ENCODE results near the gene EFNA4. TPM values are rescaled to one million over a fixed set of nuclear protein-coding genes. Genes with fewer than 3 reads are reported as not detected.
A peak's percentile ranks its signal among the peaks of the same experiment; 100 is the strongest.

EFNA4 gene
- total RNA-seq, 1 experiment from 2014 or later, result 7.4 TPM

DNA sequence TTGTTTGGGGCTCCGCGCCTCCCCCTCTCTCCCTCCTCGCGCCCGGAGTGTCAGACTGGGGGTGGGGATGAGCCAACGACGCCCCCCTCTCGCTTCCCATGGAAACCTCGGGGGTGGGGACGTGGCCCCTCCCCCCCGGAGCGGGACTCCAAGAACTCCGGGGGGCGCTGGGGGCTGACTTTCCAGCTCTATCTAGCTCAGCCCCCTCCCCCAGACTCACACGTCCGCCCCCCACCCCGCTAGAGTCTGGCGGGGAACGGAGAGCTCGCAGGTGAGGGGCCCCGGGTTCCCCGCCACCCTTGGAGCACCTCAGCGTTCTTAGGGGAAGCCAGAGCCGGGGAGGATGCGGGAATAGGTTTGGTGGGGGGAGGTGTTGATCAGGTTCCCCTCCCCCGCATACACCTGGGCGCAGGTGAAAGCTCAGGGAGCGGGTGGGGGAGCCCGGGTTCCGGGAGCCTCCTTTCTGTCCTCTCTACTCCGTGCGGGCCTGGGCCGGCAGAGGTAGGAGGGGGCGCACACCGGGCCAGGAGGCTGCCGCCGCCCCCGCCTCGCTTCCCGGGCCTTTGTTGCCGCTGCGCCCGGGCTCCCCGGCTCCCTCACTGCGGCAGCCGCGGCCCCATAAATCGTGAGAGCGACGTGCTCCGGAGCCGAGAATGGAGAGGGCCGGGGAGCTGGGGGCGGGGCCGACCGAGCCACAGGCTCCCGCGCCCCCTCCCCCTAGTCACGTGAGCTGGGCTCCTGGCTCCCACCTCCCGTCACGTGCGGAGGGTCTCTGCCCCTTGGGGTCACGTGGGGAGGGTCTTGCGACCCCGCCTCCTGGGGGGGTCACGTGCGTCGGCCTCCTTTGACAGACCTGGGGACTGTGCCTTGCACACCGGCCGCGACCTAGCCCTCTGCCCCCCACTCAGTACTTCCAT lies 17.0 kb downstream of the EFNA4 start:
- H3K4me3 Mint-ChIP-seq (ENCODE audit: unreplicated experiment), result peak overlapping the region; percentile 77
- no peak for TF ChIP-seq CTCF (IDR thresholded peaks at IDR 0.05; ENCODE audit: unreplicated experiment)
- H3K27ac Mint-ChIP-seq (ENCODE audit: low read depth, unreplicated experiment), result no peak overlapping the region
- no peak for DNase-seq (ENCODE audit: unreplicated experiment)
- no peaks in the 10 kb centered on the region for H3K9me3 Mint-ChIP-seq (ENCODE audit: unreplicated experiment)
- POLR2A ChIA-PET, result interaction anchor here (0.6 to 3.8 kb wide), 17 partner anchors 10 to 1132 kb away, joined by 3 to 13 read pairs (median 4); partner anchors contain the start of genes ADAM15, EFNA4, KRTCAP2 and PMF1
- H3K27me3 Mint-ChIP-seq (ENCODE audit: insufficient read depth, unreplicated experiment), result peaks cover 30% of the 10 kb centered on the region
- intact Hi-C loops (cut with micrococcal nuclease), result no loop called here
- no TSS peak for BruUV-seq (replicated peaks)
- CTCF ChIA-PET, result interaction anchor here (0.6 to 2.6 kb wide), 8 partner anchors 16 to 202 kb away, joined by 3 to 16 read pairs (median 3); no protein-coding TSS in a partner anchor
- H3K4me1 Mint-ChIP-seq (ENCODE audit: insufficient read depth, unreplicated experiment), result peaks cover 50% of the 10 kb centered on the region
- no peaks in the 10 kb centered on the region for H3K36me3 Mint-ChIP-seq (ENCODE audit: insufficient read depth, unreplicated experiment)

DNA sequence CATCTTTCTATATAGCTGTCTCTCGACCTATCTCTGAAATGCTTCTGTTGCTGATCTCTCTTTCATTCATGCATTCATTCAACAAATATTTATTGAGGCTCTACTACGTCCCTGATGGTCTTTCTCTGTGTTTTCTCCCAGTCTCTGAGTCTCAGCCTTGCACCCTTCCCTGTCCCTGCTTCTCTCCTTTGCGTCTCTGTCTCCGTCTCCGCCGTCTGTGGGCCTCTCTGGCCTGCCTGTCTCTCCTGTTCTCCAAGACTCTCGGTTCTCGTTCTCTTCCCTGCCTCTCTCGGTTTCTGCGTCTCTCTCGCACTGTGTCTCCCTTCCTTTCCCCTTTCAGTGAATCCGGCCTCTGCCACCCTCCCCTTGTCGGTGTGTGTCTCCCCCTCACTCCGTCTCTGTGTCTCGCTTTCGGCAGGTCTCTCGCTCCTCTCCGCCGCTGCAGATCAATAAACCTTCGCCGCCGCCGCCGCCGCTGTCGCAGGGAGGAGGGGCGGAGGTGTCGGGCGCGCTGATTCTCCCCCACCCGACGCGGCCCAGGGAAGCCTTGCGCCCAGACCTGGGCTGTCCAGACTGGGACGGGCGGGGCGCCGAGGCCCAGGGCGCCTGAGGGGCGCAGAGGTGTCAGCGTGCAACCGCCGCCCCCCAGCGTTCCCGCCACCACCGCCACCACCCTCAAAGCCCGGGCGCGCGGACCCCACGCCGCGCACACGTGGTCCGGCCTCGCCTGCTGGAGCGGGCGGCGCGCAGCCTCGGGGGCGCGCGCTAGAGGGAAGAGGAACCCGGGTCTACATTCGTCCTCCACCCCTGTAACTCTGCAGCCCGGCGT lies 18.1 kb downstream of the EFNA4 start:
- Mint-ChIP-seq H3K9me3 (ENCODE audit: unreplicated experiment) (no peaks in the 10 kb centered on the region), H3K27me3 (ENCODE audit: insufficient read depth, unreplicated experiment) (peaks cover 30% of the 10 kb centered on the region), H3K27ac (ENCODE audit: low read depth, unreplicated experiment) (no peak overlapping the region), H3K4me1 (ENCODE audit: insufficient read depth, unreplicated experiment) (peaks cover 52% of the 10 kb centered on the region), H3K36me3 (ENCODE audit: insufficient read depth, unreplicated experiment) (no peaks in the 10 kb centered on the region), H3K4me3 (ENCODE audit: unreplicated experiment) (peak overlapping the region; percentile 0)
- DNase-seq (ENCODE audit: unreplicated experiment), result no peak
- CTCF ChIA-PET, result interaction anchor here (0.6 to 2.6 kb wide), 6 partner anchors 25 to 203 kb away, joined by 3 to 16 read pairs (median 3); no protein-coding TSS in a partner anchor
- intact Hi-C loops (cut with micrococcal nuclease), result no loop called here
- no TSS peak for BruUV-seq (replicated peaks)
- POLR2A ChIA-PET, result interaction anchor here (0.6 to 3.8 kb wide), 14 partner anchors 18 to 1131 kb away, joined by 3 to 13 read pairs (median 4); partner anchors contain the start of genes ADAM15, EFNA4, FLAD1 and KRTCAP2
- TF ChIP-seq CTCF (IDR thresholded peaks at IDR 0.05; ENCODE audit: unreplicated experiment), result no peak

- Mint-ChIP-seq H3K27ac (ENCODE audit: low read depth, unreplicated experiment) (no peak overlapping the region), H3K36me3 (ENCODE audit: insufficient read depth, unreplicated experiment) (no peaks in the 10 kb centered on the region), H3K27me3 (ENCODE audit: insufficient read depth, unreplicated experiment) (peaks cover 30% of the 10 kb centered on the region), H3K4me3 (ENCODE audit: unreplicated experiment) (no peak overlapping the region), H3K4me1 (ENCODE audit: insufficient read depth, unreplicated experiment) (peaks cover 51% of the 10 kb centered on the region), H3K9me3 (ENCODE audit: unreplicated experiment) (no peaks in the 10 kb centered on the region)
- intact Hi-C loops (cut with micrococcal nuclease), result no loop called here
- BruUV-seq (replicated peaks), result no TSS peak
- CTCF ChIA-PET, result interaction anchor here (0.6 to 5.2 kb wide), 6 partner anchors 17 to 523 kb away, joined by 4 to 71 read pairs (median 22); partner anchors contain the start of genes ADAM15 and EFNA4
- POLR2A ChIA-PET, result interaction anchor here (0.7 to 1.6 kb wide), 4 partner anchors 38 to 109 kb away, joined by 3 to 4 read pairs (median 4); partner anchors contain the start of gene FLAD1
- TF ChIP-seq CTCF (IDR thresholded peaks at IDR 0.05; ENCODE audit: unreplicated experiment), result no peak
- no peak for DNase-seq (ENCODE audit: unreplicated experiment)
Observed at GRCh38 chr1:155082301-155083051, 18.9 kb downstream of the EFNA4 start.
